Astrocyte of the spinal cord (primary cell): ENCODE data around the gene NDRG2.

Experiments
- DNase-seq: peaks from one replicate; pipeline ENCODE4 v3.0.0; 2011; ENCODE audit warnings: low read depth, low spot score
- H3K4me3 ChIP-seq: 2 replicates; pipeline ENCODE4 v1.5.1; 2011; ENCODE audit warnings: low read depth, mild to moderate bottlenecking, low read length, moderate library complexity
- CTCF ChIP-seq: IDR thresholded peaks from 2 replicates; pipeline ENCODE4 v1.5.1; 2012; ENCODE audit warnings: low read depth, mild to moderate bottlenecking, low read length, inconsistent platforms
- in situ Hi-C: cut with HindIII; loops from 2 replicates; pipeline ENCODE4 v1.10.0; 2017; ENCODE audit warnings: low sequenced_read_pairs

The NDRG2 gene

GRCh38 chr14:20997564-20997963 is 27.3 kb downstream of the NDRG2 start:
- in situ Hi-C loops, result no loop called here
- TF ChIP-seq CTCF, result no peak
- no peak overlapping the region for H3K4me3 ChIP-seq
- no peak for DNase-seq

GRCh38 chr14:20997115-20997514 is 27.7 kb downstream of the NDRG2 start:
- no peak for DNase-seq
- in situ Hi-C loops, result no loop called here
- TF ChIP-seq CTCF, result no peak
- no peak overlapping the region for H3K4me3 ChIP-seq

GRCh38 chr14:20996521-20996920 is 28.3 kb downstream of the NDRG2 start:
- in situ Hi-C loops, result no loop called here
- H3K4me3 ChIP-seq, result no peak overlapping the region
- no peak for DNase-seq
- no peak for TF ChIP-seq CTCF

- peak; percentile 98 for DNase-seq
- peak within 1 kb of the TSS; percentile 89 for H3K4me3 ChIP-seq
- in situ Hi-C loops, result no loop called here
- peak; percentile 46 for TF ChIP-seq CTCF
These were observed 34.9 kb downstream of the NDRG2 start, which contains the start of gene METTL17 for GRCh38 chr14:20989787-20990600. Gene METTL17, plus strand, starts transcription at chr14:20989980. Its CDS starts 23 bp downstream, at chr14:20990003.

GRCh38 chr14:20989471-20989786 is 35.4 kb downstream of the NDRG2 start:
- DNase-seq, result no peak
- TF ChIP-seq CTCF, result no peak
- in situ Hi-C loops, result no loop called here
- peak overlapping the region; percentile 89 for H3K4me3 ChIP-seq

- no peak for DNase-seq
- H3K4me3 ChIP-seq, result no peak overlapping the region
- in situ Hi-C loops, result no loop called here
- TF ChIP-seq CTCF, result no peak
These were observed 36.0 kb downstream of the NDRG2 start for GRCh38 chr14:20988717-20989470.
